Activated T-cell treated with anti-CD3 and anti-CD28 coated beads, Interleukin-2, amount 50 U/mL, for 48 hours (primary cell): ENCODE measurements around the gene ANKRD44.
"Not testable (repeated sequence)": the region's sequence is repeated elsewhere in the genome, so short reads cannot be mapped to it uniquely, and the experiment has no call there.

Experiments
- DNase-seq, 2 experiments: peaks; one replicate each; pipeline ENCODE4 v3.0.0-alpha.2; 2020

ANKRD44 gene

GRCh38 chr2:197010200-197011020 is 300.2 kb downstream of the ANKRD44 start:
- DNase-seq: no peak

GRCh38 chr2:197008741-197009341 is 301.7 kb downstream of the ANKRD44 start:
- not testable (repeated sequence) for DNase-seq

- DNase-seq: no peak
Measured at GRCh38 chr2:197007716-197008628, 302.6 kb downstream of the ANKRD44 start.

- DNase-seq: no peak
Measured at GRCh38 chr2:197001921-197002320, 308.7 kb downstream of the ANKRD44 start.

GRCh38 chr2:196995757-196996314 is 314.7 kb downstream of the ANKRD44 start:
- no peak for DNase-seq

GRCh38 chr2:196994764-196995163 is 315.8 kb downstream of the ANKRD44 start:
- no peak for DNase-seq

GRCh38 chr2:196993617-196994016 is 317.0 kb downstream of the ANKRD44 start:
- DNase-seq: no peak

GRCh38 chr2:196992466-196992865 is 318.1 kb downstream of the ANKRD44 start:
- no peak for DNase-seq

- no peak for DNase-seq
Measured at GRCh38 chr2:196990788-196991461, 319.7 kb downstream of the ANKRD44 start.

GRCh38 chr2:196990092-196990491 is 320.5 kb downstream of the ANKRD44 start:
- DNase-seq: no peak

GRCh38 chr2:196989496-196989895 is 321.1 kb downstream of the ANKRD44 start:
- no peak for DNase-seq

GRCh38 chr2:196988639-196989038 is 321.9 kb downstream of the ANKRD44 start:
- DNase-seq: no peak

GRCh38 chr2:196987649-196988364 is 322.8 kb downstream of the ANKRD44 start:
- DNase-seq: no peak

GRCh38 chr2:196987298-196987648 is 323.3 kb downstream of the ANKRD44 start:
- DNase-seq: no peak

GRCh38 chr2:196985511-196986183 is 324.9 kb downstream of the ANKRD44 start:
- DNase-seq: no peak

GRCh38 chr2:196984903-196985302 is 325.7 kb downstream of the ANKRD44 start:
- no peak for DNase-seq

- no peak for DNase-seq
Measured at GRCh38 chr2:196983934-196984333, 326.6 kb downstream of the ANKRD44 start.

GRCh38 chr2:196980473-196980872 is 330.1 kb downstream of the ANKRD44 start:
- DNase-seq: no peak

- DNase-seq: no peak
Measured at GRCh38 chr2:196980001-196980400, 330.6 kb downstream of the ANKRD44 start.

GRCh38 chr2:196977507-196977906 is 333.1 kb downstream of the ANKRD44 start:
- no peak for DNase-seq

GRCh38 chr2:196974970-196975369 is 335.6 kb downstream of the ANKRD44 start:
- no peak for DNase-seq
